SK-N-SH treated with all-trans-retinoic acid at 6 μM for 48 hours (cell line): ENCODE results near the gene MXD4.

Experiments used
- ARNTL ChIP-seq: fragments of 450-650 bp; formaldehyde crosslinking; IDR thresholded peaks from 2 replicates; pipeline ENCODE4 v1.5.0; 2020; ENCODE audit warnings: low read depth, mild to moderate bottlenecking, moderate library complexity, borderline replicate concordance
- CREB5 ChIP-seq: fragments of 250-450 bp; sonication (Bioruptor Pico); IDR thresholded peaks from 2 replicates; pipeline ENCODE4 v1.5.1; 2020; ENCODE audit warnings: low read depth, mild to moderate bottlenecking, moderate library complexity
- CSDC2 ChIP-seq: fragments of 250-450 bp; sonication (Bioruptor Pico); IDR thresholded peaks from 2 replicates; pipeline ENCODE4 v1.5.0; 2020; ENCODE audit warnings: mild to moderate bottlenecking, moderate library complexity
- CSRNP3 ChIP-seq: fragments of 250-450 bp; sonication (Bioruptor Pico); IDR thresholded peaks from 2 replicates; pipeline ENCODE4 v1.5.1; 2021; ENCODE audit warnings: mild to moderate bottlenecking, moderate library complexity
- ESRRG ChIP-seq: fragments of 250-450 bp; sonication (Bioruptor Pico); IDR thresholded peaks from 2 replicates; pipeline ENCODE4 v1.6.1; 2021; ENCODE audit warnings: mild to moderate bottlenecking
- ISL1 ChIP-seq: fragments of 250-450 bp; sonication (Bioruptor Pico); IDR thresholded peaks from 2 replicates; pipeline ENCODE4 v2.1.2; 2022; ENCODE audit warnings: mild to moderate bottlenecking, moderate library complexity
- PATZ1 ChIP-seq: fragments of 250-450 bp; sonication (Bioruptor Pico); IDR thresholded peaks from 2 replicates; pipeline ENCODE4 v1.8.0; 2020; ENCODE audit warnings: mild to moderate bottlenecking, moderate library complexity, borderline replicate concordance
- RARB ChIP-seq: fragments of 250-450 bp; sonication (Bioruptor Pico); IDR thresholded peaks from 2 replicates; pipeline ENCODE4 v1.8.0; 2021; ENCODE audit warnings: mild to moderate bottlenecking, moderate library complexity
- SNAI2 ChIP-seq: fragments of 250-450 bp; sonication (Bioruptor Pico); IDR thresholded peaks from 2 replicates; pipeline ENCODE4 v1.5.0; 2020; ENCODE audit warnings: mild to moderate bottlenecking, moderate library complexity
- ZFP3 ChIP-seq: fragments of 250-450 bp; sonication (Bioruptor Pico); IDR thresholded peaks from 2 replicates; pipeline ENCODE4 v1.5.0; 2020; ENCODE audit warnings: mild to moderate bottlenecking, moderate library complexity
- ZFP30 ChIP-seq: fragments of 450-650 bp; formaldehyde crosslinking; IDR thresholded peaks from 2 replicates; pipeline ENCODE4 v1.5.0; 2022; ENCODE audit warnings: mild to moderate bottlenecking, moderate library complexity
- ZNF565 ChIP-seq: fragments of 450-650 bp; formaldehyde crosslinking; conservative IDR thresholded peaks from 2 replicates; pipeline ENCODE4 v1.5.0; 2020; ENCODE audit warnings: low read depth, mild to moderate bottlenecking, moderate library complexity

- TF ChIP-seq PATZ1 (CRISPR knock-in tag), result no peak
- TF ChIP-seq CSRNP3 (CRISPR knock-in tag), result no peak
- no peak for TF ChIP-seq SNAI2 (CRISPR knock-in tag)
- no peak for TF ChIP-seq ESRRG (CRISPR knock-in tag)
- TF ChIP-seq ARNTL, result no peak
- no peak for TF ChIP-seq ISL1
- TF ChIP-seq CREB5 (CRISPR knock-in tag), result no peak
- no peak for TF ChIP-seq ZFP30 (CRISPR knock-in tag)
- TF ChIP-seq ZFP3 (CRISPR knock-in tag), result no peak
- TF ChIP-seq CSDC2 (CRISPR knock-in tag), result no peak
- TF ChIP-seq RARB (CRISPR knock-in tag), result no peak
- no peak for TF ChIP-seq ZNF565 (CRISPR knock-in tag)
Measured at GRCh38 chr4:2305766-2306501, 44.0 kb upstream of the MXD4 start.
